Stimulated activated CD8-positive, alpha-beta memory T cell treated with anti-CD3 and anti-CD28 coated beads, Interleukin-7, amount 100 ng/mL, for 1 hour (primary cell): ENCODE results near the gene RFC1.
"Not testable (repeated sequence)": the region's sequence is repeated elsewhere in the genome, so short reads cannot be mapped to it uniquely, and the experiment has no call there.

Source experiments
- DNase-seq, 2 donors: peaks; one replicate each; pipeline ENCODE4 v3.0.0-alpha.2; 2020; ENCODE audit warnings: low read depth in 2 of 2

Gene RFC1

DNA sequence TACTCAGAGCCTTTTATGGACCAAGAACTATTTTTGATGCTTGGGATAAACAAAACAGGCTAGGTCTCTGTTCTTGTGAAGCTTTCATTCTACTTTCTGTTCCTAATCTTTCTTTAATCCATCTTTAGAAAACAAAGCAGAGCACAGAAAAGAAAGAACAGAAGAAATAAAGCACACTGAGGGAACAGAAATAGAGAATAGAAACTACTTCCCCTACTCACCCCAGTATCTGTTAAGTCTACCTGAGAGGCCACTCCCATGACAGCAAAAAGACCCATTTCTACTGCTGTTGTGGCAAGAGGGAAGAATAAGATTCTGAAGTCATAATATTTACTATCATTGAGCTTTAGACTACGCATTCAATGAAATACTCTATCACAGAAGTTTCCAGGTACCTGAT is 9.2 kb downstream of the RFC1 start:
- no peak for DNase-seq

DNA sequence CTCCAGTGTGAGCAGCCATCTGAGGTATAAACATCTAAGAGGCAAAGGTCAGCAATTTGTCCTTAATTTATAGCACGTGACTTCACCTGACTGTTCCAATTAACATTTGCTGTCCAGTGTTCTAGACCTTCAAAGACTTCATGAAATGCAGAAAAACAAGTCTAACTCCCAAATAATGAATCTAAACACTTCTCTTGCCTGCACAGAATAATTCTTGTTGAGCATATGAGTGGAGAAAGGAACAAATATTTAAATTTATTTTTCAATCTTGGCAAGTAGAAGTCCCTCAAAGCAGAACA is 12.0 kb downstream of the RFC1 start:
- DNase-seq: no peak

GRCh38 chr4:39353478-39354253 is 12.5 kb downstream of the RFC1 start:
- no peak for DNase-seq

GRCh38 chr4:39353149-39353477 is 13.0 kb downstream of the RFC1 start:
- not testable (repeated sequence) for DNase-seq

DNA sequence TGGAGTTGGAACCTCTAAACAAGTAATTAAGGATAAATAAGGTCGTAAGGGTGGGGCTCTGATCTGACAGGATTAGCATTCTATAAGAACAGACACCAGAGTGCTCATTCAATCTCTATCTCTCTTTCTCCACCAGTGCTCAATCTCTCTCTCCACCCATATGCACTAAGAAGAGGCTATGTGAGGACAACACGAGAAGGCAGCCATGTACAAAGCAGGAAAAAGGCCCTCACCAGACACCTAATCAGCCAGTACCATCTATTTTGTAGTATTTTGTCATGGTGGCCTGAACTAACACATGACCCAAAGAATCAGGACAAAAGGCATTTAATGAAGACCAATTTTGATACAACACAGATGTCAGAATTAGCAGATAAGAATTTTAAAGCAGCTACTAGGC is 16.8 kb downstream of the RFC1 start:
- no peak for DNase-seq

DNA sequence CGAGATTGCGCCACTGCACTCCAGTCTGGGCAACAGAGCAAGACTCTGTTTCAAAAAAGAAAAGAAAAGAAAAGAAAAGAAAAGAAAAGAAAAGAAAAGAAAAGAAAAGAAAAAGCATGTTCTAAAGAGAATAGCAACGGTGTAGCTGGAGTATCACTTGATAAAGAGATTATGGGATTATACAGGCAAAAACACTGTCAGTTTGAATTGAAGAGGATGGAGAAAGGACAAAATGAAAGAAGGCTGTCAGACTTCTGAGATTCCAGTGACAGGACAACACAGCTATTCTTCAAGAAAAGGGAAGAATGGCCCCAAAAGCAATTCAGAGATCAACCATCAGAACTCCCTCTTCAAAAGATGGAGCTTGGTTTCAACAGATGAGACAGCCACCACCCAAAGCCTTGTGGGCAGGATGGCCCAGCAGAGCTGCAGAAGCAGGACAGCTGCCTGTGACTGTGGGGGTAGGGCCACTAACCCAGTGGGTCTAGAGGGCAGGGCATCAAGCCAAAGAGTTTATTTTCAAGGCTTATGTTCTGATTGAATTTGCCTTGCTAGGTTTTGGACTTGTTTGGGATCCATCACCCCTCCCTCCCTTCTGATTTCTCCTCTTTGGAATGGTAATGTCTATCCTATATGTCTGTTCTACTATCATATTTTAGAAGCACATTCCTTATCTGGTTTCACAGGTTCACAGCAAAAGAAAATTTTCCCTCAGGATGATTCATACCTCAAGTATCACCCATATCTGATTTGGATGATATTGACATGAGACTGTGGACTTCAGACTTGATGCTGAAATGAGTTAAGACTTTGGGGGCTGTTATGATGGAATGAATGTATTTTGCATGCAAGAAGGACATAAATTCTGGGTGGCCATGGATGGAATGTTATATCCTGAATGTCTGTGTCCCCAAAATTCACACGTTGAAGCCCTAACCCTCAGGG is 17.5 kb downstream of the RFC1 start:
- DNase-seq: no peak

DNA sequence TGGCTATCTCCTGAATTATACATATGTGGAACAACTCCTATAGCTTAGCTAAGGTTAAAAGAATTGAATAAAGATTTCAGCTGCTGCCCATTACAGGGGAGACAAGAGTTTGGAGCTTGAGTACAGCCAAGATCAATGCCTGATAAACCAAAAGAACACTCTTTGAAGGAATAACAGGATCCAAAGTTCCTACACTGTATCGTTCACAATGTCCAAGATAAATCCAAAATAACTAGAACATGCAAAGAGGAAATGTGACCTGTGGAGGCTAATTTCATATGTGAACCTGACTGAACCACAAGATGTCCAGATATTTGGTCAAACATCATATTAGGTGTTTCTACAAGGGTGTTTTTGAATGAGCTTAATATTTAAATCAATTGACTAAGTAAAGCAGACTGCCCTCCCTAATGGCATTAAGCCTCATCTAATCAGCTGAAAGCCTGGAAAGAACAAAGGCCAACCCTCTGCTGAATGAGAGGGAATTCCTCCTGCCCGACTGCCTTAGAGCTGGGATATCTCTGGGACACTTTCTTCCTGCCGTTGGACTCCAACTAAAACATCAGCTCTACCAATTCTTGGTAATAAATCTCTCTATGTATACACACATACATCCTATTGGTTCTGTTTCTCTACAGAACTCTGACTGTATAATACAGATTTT is 19.2 kb downstream of the RFC1 start:
- DNase-seq: no peak

GRCh38 chr4:39342731-39343130 is 23.4 kb downstream of the RFC1 start:
- DNase-seq: no peak

- DNase-seq: no peak
Measured at GRCh38 chr4:39341075-39341725, 25.0 kb downstream of the RFC1 start.

- DNase-seq: no peak
Measured at GRCh38 chr4:39339968-39340367, 26.2 kb downstream of the RFC1 start.

GRCh38 chr4:39337841-39338240 is 28.3 kb downstream of the RFC1 start:
- DNase-seq: no peak

- DNase-seq: no peak
Measured at GRCh38 chr4:39335566-39335965, 30.6 kb downstream of the RFC1 start.

- DNase-seq: no peak
Measured at GRCh38 chr4:39331191-39331590, 35.0 kb downstream of the RFC1 start.

DNA sequence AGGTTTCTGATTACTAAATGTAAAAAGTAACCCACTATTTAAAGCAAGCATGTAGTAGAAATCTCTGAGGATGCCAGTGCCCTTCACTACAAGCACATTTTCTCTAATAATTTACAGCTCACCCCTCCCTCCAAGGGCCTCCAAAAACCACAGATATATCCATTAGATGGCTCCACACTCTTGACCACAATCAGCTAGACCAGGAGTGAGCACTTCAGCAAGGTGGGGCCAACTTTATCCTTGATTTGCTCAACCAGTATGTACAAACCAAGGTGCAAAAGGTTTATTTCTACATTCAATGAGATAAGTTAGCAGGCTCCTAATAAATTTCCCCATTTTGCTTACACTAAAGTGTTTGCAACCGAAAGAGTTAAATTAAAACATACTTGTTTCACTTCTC is 35.8 kb downstream of the RFC1 start:
- DNase-seq: no peak

DNA sequence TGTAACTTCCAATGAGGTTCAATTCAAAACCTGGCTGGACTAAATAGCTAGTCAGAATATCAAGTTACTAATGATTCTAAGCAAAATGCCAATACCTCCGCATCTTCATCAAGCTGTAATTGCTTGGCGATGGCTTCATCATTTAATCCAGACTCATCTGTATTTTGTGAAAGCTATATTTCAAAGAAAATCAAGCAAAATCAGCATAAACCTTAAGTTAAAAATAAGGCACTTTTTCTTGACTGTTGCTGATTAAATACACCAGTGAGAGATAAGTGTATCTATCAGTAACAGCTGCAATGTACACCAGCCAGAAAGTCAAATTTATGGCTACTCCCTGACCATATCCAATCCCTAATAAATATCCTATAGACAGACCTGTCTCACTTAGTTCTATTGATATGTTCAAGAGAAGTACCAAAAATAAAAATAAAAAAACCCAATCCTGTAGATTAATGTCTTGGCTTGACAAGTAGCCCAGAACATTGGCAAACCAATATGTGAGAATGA is 39.6 kb downstream of the RFC1 start:
- DNase-seq: no peak

- no peak for DNase-seq
Measured at GRCh38 chr4:39324897-39325613, 41.1 kb downstream of the RFC1 start.

- DNase-seq: no peak
Measured at GRCh38 chr4:39324446-39324845, 41.7 kb downstream of the RFC1 start.

DNA sequence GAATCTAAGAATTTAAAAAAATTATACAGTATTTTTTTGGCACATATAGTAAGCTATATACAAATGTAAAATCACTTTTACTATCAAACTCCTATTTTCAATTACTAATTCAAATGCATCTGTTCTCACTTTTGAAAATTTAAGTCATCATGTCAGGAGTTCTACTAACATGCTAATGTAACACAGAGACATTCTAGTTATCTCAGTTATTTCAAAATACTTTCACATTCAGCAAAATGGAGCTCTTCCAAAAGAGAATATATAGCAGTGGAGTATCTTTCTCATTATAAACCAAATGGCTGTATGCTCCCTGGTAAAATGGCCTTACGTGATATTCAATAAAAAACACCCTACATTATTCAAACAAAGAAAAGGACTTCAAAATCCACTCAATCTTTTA is 42.3 kb downstream of the RFC1 start:
- no peak for DNase-seq

- DNase-seq: no peak
Measured at GRCh38 chr4:39320381-39321115, 45.6 kb downstream of the RFC1 start.

GRCh38 chr4:39319676-39320075 is 46.5 kb downstream of the RFC1 start:
- DNase-seq: no peak

DNA sequence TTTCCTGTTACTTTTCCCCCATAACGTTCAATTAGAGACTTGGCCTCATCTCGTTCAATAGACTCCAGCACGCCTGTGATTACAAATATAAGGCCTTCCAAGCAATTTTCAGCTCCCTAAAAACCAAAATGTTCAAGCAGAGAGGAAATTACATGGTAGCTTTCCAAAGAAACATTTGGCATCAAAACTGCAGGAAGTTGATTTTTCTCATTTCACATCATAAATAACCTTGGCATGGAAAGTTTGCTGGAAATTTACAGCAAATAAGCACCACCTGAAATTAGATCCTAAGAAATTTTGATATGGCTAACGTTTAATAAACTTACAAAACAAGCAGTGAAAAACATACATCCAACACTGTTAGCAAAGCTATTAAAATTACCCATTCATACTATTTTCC is 53.3 kb downstream of the RFC1 start:
- DNase-seq: no peak
